Loucy (cell line): ENCODE measurements around the gene RBPMS2.

ENCODE experiments used
- EZH2phosphoT487 ChIP-seq: fragments of 200-600 bp; IDR thresholded peaks from 2 replicates; pipeline ENCODE4 v1.6.1; 2018; ENCODE audit warnings: antibody characterized with exemption, mild to moderate bottlenecking, moderate library complexity, borderline replicate concordance
- TF ChIP-seq, protein P1 (sequence below): fragments of 200-600 bp; sonication (generic); conservative IDR thresholded peaks from 2 replicates; pipeline ENCODE4 v1.5.1; 2014; ENCODE audit warnings: mild to moderate bottlenecking, antibody characterized with exemption, low read length

GRCh38 chr15:64791401-64791800, 16.0 kb upstream of the RBPMS2 start:
- TF ChIP-seq, protein P1, sequence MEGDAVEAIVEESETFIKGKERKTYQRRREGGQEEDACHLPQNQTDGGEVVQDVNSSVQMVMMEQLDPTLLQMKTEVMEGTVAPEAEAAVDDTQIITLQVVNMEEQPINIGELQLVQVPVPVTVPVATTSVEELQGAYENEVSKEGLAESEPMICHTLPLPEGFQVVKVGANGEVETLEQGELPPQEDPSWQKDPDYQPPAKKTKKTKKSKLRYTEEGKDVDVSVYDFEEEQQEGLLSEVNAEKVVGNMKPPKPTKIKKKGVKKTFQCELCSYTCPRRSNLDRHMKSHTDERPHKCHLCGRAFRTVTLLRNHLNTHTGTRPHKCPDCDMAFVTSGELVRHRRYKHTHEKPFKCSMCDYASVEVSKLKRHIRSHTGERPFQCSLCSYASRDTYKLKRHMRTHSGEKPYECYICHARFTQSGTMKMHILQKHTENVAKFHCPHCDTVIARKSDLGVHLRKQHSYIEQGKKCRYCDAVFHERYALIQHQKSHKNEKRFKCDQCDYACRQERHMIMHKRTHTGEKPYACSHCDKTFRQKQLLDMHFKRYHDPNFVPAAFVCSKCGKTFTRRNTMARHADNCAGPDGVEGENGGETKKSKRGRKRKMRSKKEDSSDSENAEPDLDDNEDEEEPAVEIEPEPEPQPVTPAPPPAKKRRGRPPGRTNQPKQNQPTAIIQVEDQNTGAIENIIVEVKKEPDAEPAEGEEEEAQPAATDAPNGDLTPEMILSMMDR: no peak
- TF ChIP-seq EZH2phosphoT487: no peak
